Measurements from ENCODE around the gene ZNF471. TPM values are rescaled to one million over a fixed set of nuclear protein-coding genes. Genes with fewer than 3 reads are reported as not detected.

Gene ZNF471
- total RNA-seq, 1 donor from 2014 or later: not detected

GRCh38 chr19:56491399-56491798 lies 16.3 kb upstream of the ZNF471 start:
- H3K9me3 Mint-ChIP-seq: peaks cover 78% of the 10 kb centered on the region

GRCh38 chr19:56504581-56504980 lies 3.1 kb upstream of the ZNF471 start:
- Mint-ChIP-seq H3K27me3 (ENCODE audit: low read depth) (no peaks in the 10 kb centered on the region), H3K9me3 (peaks cover 63% of the 10 kb centered on the region), H3K4me1 (no peaks in the 10 kb centered on the region), H3K27ac (no peak overlapping the region), H3K36me3 (peaks cover 3% of the 10 kb centered on the region), H3K4me3 (no peak overlapping the region)
- DNase-seq (ENCODE audit: low spot score in 2 of 2, unreplicated experiment in 2 of 2): no peak
- no peak for TF ChIP-seq CTCF (IDR thresholded peaks at IDR 0.05; ENCODE audit: unreplicated experiment)

More at GRCh38 chr19:56491399-56491798, 16.3 kb upstream of the ZNF471 start:
- no peak for DNase-seq (ENCODE audit: low spot score in 2 of 2, unreplicated experiment in 2 of 2)
- TF ChIP-seq CTCF (IDR thresholded peaks at IDR 0.05; ENCODE audit: unreplicated experiment): no peak
- Mint-ChIP-seq H3K27ac (no peak overlapping the region), H3K27me3 (ENCODE audit: low read depth) (no peaks in the 10 kb centered on the region), H3K36me3 (peaks cover 3% of the 10 kb centered on the region), H3K4me3 (no peak overlapping the region), H3K4me1 (no peaks in the 10 kb centered on the region)

GRCh38 chr19:56508290-56508778 lies 679 bp downstream of the ZNF471 start:
- TF ChIP-seq CTCF (IDR thresholded peaks at IDR 0.05; ENCODE audit: unreplicated experiment): no peak
- H3K4me1 Mint-ChIP-seq: no peaks in the 10 kb centered on the region
- H3K36me3 Mint-ChIP-seq: peaks cover 2% of the 10 kb centered on the region
- H3K27me3 Mint-ChIP-seq (ENCODE audit: low read depth): no peaks in the 10 kb centered on the region
- H3K27ac Mint-ChIP-seq: no peak overlapping the region
- peaks cover 39% of the 10 kb centered on the region for H3K9me3 Mint-ChIP-seq
- DNase-seq (ENCODE audit: low spot score in 2 of 2, unreplicated experiment in 2 of 2): no peak
- H3K4me3 Mint-ChIP-seq: no peak overlapping the region

GRCh38 chr19:56525214-56525860 lies 17.7 kb downstream of the ZNF471 start:
- peaks cover 12% of the 10 kb centered on the region for H3K36me3 Mint-ChIP-seq
- H3K4me3 Mint-ChIP-seq: no peak overlapping the region
- H3K27me3 Mint-ChIP-seq (ENCODE audit: low read depth): no peaks in the 10 kb centered on the region
- no peak for TF ChIP-seq CTCF (IDR thresholded peaks at IDR 0.05; ENCODE audit: unreplicated experiment)
- no peaks in the 10 kb centered on the region for H3K4me1 Mint-ChIP-seq
- peaks cover 71% of the 10 kb centered on the region for H3K9me3 Mint-ChIP-seq
- no peak overlapping the region for H3K27ac Mint-ChIP-seq
- no peak for DNase-seq (ENCODE audit: low spot score in 2 of 2, unreplicated experiment in 2 of 2)

- no peak for DNase-seq (ENCODE audit: low spot score in 2 of 2, unreplicated experiment in 2 of 2)
- Mint-ChIP-seq H3K36me3 (peaks cover 27% of the 10 kb centered on the region), H3K27ac (peak overlapping the region; percentile 93), H3K27me3 (ENCODE audit: low read depth) (no peaks in the 10 kb centered on the region), H3K9me3 (peaks cover 63% of the 10 kb centered on the region), H3K4me1 (peaks cover 8% of the 10 kb centered on the region), H3K4me3 (peak overlapping the region; percentile 92)
- TF ChIP-seq CTCF (IDR thresholded peaks at IDR 0.05; ENCODE audit: unreplicated experiment): no peak
Observed at GRCh38 chr19:56537442-56537841, 29.8 kb downstream of the ZNF471 start.

All from mesothelial cell of epicardium (in vitro differentiated cells).